ENCODE measurements around the gene TNFRSF1B. TPM values are rescaled to one million over a fixed set of nuclear protein-coding genes. Genes with fewer than 3 reads are reported as not detected.

Gene TNFRSF1B
- total RNA-seq, 1 donor from 2014 or later = 5.1 TPM

DNA sequence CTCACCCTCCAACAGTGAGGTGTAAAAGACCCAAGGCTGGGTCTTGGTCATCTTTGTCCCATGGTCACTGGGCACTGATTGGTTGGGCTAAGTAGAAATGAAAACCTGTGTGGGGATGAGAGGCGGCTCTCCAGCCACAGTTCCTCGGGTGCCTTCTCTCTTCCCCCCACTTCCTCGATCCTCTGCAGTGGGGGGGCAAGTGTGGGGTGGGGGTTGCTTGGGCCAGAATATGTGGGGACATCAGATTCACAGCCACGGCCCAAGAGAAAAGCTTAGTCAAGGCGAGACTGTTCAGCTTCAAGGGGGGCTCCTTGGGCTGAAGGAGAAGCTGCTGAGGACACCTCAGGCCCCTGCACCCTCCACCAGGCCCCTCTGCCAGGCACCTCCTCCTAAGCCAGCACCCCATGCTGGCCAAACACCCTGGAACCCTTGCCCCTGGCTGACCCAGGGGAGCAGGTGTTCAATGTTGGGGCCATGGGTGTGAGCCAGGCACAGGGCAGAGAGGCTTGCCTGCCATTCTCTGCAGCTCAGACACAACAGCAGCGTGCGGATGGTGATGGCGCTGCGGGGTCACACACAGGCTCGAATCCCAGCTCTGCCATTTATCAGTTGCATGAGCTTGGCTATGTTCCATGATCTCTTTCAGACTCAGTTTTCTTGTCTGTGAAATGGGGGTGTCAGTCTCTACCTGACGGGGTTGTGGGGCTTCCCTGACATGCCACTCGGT is 21.0 kb upstream of the TNFRSF1B start:
- Mint-ChIP-seq H3K4me3 (ENCODE audit: unreplicated experiment) (no peak overlapping the region), H3K36me3 (ENCODE audit: unreplicated experiment) (no peaks in the 10 kb centered on the region), H3K27me3 (ENCODE audit: unreplicated experiment) (no peaks in the 10 kb centered on the region), H3K4me1 (ENCODE audit: low read depth, unreplicated experiment) (peaks cover 7% of the 10 kb centered on the region), H3K9me3 (ENCODE audit: unreplicated experiment) (no peaks in the 10 kb centered on the region), H3K27ac (ENCODE audit: unreplicated experiment) (no peak overlapping the region)
- TF ChIP-seq, protein P1, sequence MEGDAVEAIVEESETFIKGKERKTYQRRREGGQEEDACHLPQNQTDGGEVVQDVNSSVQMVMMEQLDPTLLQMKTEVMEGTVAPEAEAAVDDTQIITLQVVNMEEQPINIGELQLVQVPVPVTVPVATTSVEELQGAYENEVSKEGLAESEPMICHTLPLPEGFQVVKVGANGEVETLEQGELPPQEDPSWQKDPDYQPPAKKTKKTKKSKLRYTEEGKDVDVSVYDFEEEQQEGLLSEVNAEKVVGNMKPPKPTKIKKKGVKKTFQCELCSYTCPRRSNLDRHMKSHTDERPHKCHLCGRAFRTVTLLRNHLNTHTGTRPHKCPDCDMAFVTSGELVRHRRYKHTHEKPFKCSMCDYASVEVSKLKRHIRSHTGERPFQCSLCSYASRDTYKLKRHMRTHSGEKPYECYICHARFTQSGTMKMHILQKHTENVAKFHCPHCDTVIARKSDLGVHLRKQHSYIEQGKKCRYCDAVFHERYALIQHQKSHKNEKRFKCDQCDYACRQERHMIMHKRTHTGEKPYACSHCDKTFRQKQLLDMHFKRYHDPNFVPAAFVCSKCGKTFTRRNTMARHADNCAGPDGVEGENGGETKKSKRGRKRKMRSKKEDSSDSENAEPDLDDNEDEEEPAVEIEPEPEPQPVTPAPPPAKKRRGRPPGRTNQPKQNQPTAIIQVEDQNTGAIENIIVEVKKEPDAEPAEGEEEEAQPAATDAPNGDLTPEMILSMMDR (IDR thresholded peaks at IDR 0.05; ENCODE audit: partially characterized antibody, unreplicated experiment) = no peak
- no peak for DNase-seq

GRCh38 chr1:12146343-12147112 is 20.3 kb upstream of the TNFRSF1B start:
- Mint-ChIP-seq H3K4me1 (ENCODE audit: low read depth, unreplicated experiment) (peaks cover 7% of the 10 kb centered on the region), H3K27me3 (ENCODE audit: unreplicated experiment) (peaks cover 4% of the 10 kb centered on the region), H3K4me3 (ENCODE audit: unreplicated experiment) (no peak overlapping the region), H3K27ac (ENCODE audit: unreplicated experiment) (no peak overlapping the region), H3K9me3 (ENCODE audit: unreplicated experiment) (no peaks in the 10 kb centered on the region), H3K36me3 (ENCODE audit: unreplicated experiment) (no peaks in the 10 kb centered on the region)
- TF ChIP-seq, protein P1 (IDR thresholded peaks at IDR 0.05; ENCODE audit: partially characterized antibody, unreplicated experiment) = no peak
- DNase-seq = no peak

- TF ChIP-seq, protein P1 (IDR thresholded peaks at IDR 0.05; ENCODE audit: partially characterized antibody, unreplicated experiment) = no peak
- Mint-ChIP-seq H3K9me3 (ENCODE audit: unreplicated experiment) (peaks cover 3% of the 10 kb centered on the region), H3K4me1 (ENCODE audit: low read depth, unreplicated experiment) (peaks cover 7% of the 10 kb centered on the region), H3K36me3 (ENCODE audit: unreplicated experiment) (no peaks in the 10 kb centered on the region), H3K27me3 (ENCODE audit: unreplicated experiment) (peaks cover 4% of the 10 kb centered on the region), H3K4me3 (ENCODE audit: unreplicated experiment) (no peak overlapping the region), H3K27ac (ENCODE audit: unreplicated experiment) (no peak overlapping the region)
- no peak for DNase-seq
Measured at GRCh38 chr1:12147201-12147701, 19.5 kb upstream of the TNFRSF1B start.

DNA sequence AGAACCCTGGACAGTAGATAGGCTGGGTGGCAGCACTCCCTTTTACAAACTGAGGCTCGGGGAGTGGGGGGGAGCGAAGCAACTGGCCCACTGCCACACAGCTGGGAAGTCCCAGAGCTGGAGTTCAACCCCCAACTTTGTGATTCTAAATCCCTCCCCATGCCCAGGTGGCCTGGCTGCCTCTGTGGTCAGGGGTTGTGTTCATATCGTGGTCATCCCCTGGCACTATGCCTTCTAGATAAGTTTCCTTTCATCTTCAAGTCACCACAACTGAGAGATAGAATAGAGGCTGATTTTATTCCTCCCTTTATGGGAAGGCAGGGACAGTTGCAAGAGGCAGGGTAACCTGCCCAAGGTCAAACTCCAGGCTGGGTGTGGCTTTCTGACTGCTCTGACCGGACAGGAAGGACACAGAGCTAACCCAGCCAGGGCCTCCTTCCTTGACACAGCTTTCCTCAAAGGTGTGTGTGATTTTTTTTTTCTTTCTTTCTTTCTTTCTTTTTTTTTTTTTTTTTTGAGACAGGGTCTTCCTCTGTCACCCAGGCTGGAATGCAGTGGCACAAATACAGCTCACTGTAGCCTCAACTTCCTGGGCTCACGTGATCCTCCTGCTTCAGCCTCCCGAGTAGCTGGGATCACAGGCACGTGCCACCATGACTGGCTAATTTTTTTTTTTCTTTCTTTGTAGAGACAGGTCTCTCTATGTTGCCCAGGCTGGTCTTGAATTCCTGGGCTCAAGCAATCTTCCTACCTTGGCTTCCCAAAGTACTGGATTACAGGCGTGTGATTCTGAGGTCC is 18.4 kb upstream of the TNFRSF1B start:
- peaks cover 7% of the 10 kb centered on the region for H3K4me1 Mint-ChIP-seq (ENCODE audit: low read depth, unreplicated experiment)
- no peak overlapping the region for H3K27ac Mint-ChIP-seq (ENCODE audit: unreplicated experiment)
- TF ChIP-seq, protein P1 (IDR thresholded peaks at IDR 0.05; ENCODE audit: partially characterized antibody, unreplicated experiment) = no peak
- H3K27me3 Mint-ChIP-seq (ENCODE audit: unreplicated experiment) = peaks cover 4% of the 10 kb centered on the region
- H3K4me3 Mint-ChIP-seq (ENCODE audit: unreplicated experiment) = no peak overlapping the region
- DNase-seq = no peak
- no peaks in the 10 kb centered on the region for H3K36me3 Mint-ChIP-seq (ENCODE audit: unreplicated experiment)
- peaks cover 3% of the 10 kb centered on the region for H3K9me3 Mint-ChIP-seq (ENCODE audit: unreplicated experiment)
